Measurements from ENCODE around the gene CDH24. TPM values are rescaled to one million over a fixed set of nuclear protein-coding genes. Genes with fewer than 3 reads are reported as not detected.

Gene CDH24
- total and polyA plus RNA-seq, 2 experiments from 2014 or later = 8.6 to 13.4 TPM

DNA sequence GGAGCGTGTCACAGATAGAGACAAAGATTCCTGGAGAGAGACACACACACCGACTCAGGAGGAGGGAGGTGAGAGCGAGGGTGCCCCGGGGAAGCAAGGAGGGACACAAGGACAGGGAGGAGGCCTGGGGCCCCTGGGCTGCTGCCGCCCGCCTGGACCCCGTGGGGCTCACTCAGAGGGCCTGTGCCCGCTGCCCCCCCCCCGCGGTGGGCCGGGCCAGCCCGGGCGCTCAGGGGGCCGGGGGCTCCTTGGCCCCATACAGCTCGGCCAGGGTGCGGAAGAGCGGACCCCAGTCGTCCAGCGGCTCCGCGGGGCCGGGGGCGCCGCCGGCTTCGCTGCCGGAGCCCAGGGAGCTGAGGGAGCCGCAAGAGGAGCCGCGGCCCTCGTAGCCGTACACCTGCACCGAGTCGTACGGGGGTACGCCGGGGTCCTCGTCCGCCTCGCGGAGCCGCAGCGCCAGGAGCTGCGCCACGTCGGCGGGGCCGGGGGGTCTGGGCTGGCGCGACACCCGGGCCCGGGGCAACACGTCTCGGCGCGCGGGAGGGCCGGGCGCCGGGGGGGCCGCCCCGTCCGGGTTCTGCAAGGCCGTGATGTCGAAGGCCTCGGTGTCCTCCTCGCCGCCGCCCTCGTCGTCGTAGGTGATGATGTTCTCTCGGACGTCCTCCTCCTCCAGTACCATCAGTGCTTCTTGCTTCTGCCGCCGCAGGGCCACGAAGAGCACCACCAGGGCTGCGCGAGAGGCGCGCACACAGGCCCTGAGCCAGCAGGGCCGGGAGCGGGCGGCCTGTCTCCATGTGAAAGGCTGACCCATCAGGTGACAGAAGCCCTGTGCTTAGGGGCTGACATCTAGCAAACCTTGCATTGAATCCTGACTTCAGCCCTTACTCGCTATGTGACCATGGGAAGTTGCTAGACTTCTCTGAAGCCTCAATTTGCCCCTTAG lies 9.3 kb downstream of the CDH24 start:
- Histone ChIP-seq H3K27me3 (no peaks in the 10 kb centered on the region), H3K4me3 (no peak overlapping the region), H3K27ac (no peak overlapping the region), H3K9me3 (ENCODE audit: low read depth) (no peaks in the 10 kb centered on the region), H3K4me1 (ENCODE audit: low read depth) (no peaks in the 10 kb centered on the region), H3K36me3 (no peaks in the 10 kb centered on the region)
- no peak for DNase-seq (ENCODE audit: low read depth in 1 of 2, low spot score in 1 of 2)
- TF ChIP-seq, protein P1, sequence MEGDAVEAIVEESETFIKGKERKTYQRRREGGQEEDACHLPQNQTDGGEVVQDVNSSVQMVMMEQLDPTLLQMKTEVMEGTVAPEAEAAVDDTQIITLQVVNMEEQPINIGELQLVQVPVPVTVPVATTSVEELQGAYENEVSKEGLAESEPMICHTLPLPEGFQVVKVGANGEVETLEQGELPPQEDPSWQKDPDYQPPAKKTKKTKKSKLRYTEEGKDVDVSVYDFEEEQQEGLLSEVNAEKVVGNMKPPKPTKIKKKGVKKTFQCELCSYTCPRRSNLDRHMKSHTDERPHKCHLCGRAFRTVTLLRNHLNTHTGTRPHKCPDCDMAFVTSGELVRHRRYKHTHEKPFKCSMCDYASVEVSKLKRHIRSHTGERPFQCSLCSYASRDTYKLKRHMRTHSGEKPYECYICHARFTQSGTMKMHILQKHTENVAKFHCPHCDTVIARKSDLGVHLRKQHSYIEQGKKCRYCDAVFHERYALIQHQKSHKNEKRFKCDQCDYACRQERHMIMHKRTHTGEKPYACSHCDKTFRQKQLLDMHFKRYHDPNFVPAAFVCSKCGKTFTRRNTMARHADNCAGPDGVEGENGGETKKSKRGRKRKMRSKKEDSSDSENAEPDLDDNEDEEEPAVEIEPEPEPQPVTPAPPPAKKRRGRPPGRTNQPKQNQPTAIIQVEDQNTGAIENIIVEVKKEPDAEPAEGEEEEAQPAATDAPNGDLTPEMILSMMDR (IDR thresholded peaks at IDR 0.05; ENCODE audit: low read depth, low read length) = no peak

DNA sequence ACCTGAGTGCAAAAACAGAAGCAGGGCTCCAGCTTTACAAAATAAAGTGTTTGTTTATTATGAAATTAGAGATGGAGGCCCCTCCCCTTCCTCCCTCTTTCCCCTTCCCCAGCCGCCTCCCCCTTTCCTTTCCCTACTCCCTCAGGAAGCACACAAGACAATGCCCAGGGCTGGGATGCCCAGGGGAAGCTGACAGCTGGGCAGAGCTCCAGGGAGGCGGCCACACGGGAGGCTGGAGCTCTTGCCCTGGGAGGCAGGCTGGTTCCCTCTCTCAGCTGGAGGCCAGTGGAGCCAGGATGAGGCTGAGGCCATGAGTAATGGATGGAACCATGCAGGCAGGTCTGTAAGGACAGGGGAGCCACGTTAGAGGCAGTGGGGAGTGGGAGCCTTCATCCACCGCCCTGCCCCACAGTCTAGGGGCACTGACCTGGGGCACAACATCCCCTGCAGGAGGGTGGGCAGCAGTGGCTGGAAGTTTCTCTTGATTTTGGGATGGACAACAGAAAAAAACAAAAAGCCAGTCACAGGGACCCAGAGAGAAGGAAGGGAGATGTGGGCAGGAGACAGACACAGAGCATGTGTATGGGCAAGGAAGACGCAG lies 10.2 kb downstream of the CDH24 start:
- Histone ChIP-seq H3K36me3 (no peaks in the 10 kb centered on the region), H3K9me3 (ENCODE audit: low read depth) (no peaks in the 10 kb centered on the region), H3K4me1 (ENCODE audit: low read depth) (no peaks in the 10 kb centered on the region), H3K4me3 (no peak overlapping the region), H3K27ac (no peak overlapping the region), H3K27me3 (no peaks in the 10 kb centered on the region)
- TF ChIP-seq, protein P1 (IDR thresholded peaks at IDR 0.05; ENCODE audit: low read depth, low read length) = no peak
- peak in 1 of 2 donors; percentile 47 for DNase-seq (ENCODE audit: low read depth in 1 of 2, low spot score in 1 of 2)

DNA sequence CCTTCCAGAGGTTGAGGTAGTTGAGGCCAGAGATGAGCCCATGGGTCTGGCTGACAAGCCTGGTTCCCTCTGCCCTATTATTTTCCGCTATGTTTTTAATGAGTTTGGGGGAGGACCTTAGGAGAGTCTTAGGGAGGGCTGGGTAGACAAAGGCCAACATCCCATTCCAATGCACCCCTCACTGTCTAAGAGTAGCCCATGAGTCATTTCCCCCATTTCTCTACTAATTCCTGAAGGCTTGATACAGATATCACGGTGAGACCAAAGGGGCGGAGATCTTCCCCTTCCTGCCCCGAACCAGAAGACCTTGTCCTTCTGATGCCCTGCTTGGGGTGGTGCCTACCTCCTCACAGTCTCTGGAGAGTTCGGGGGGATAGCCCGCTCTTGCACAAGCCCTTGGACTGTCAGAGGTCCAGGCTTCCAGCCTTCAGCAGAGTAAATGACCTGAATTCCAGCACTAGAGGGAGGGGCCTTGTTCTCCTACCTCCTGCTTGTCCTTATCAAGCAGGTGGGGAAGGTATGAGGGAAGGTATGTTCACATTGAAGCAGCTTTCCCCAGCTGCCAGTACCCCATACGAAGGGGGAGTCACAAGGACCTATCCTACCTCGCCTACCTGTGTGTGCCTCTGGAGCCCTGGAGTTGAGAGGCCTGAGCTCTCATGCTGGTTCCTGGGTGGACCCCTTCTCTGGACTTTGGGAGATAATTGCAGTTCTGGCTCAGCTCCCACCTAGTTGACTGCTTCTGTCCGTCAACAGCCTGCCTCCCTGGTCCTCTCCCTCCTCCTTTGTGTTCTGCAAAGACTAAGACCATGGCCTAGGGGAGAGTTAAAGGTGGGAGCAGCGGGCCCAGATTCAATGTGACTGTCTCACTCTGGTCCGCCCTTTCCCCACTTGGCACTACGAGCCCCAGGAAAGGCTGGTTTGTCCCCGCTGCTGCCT lies 11.6 kb downstream of the CDH24 start:
- Histone ChIP-seq H3K4me3 (no peak overlapping the region), H3K4me1 (ENCODE audit: low read depth) (no peaks in the 10 kb centered on the region), H3K36me3 (no peaks in the 10 kb centered on the region), H3K27ac (no peak overlapping the region), H3K27me3 (no peaks in the 10 kb centered on the region), H3K9me3 (ENCODE audit: low read depth) (no peaks in the 10 kb centered on the region)
- TF ChIP-seq, protein P1 (IDR thresholded peaks at IDR 0.05; ENCODE audit: low read depth, low read length) = no peak
- DNase-seq (ENCODE audit: low read depth in 1 of 2, low spot score in 1 of 2) = no peak

DNA sequence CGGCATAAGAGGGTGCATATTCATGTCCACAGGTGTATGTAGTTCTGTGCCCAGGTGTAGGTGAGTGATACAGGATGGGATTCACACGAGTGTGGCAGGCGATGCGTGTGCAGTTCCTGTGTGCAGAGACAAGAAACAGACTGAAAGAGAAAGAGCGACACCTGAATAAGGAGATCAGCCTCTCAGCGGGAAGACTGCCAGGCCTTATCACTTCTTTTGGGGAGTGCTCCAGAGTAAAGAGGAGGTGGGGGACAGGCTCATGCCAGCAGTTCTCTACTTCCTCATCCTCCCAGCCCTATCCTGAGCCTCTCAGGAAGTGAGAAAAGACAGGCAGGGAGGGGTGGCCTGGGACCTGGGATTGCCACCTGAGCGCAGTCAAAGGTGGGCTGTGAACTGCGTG lies 12.5 kb downstream of the CDH24 start:
- Histone ChIP-seq H3K36me3 (no peaks in the 10 kb centered on the region), H3K27me3 (no peaks in the 10 kb centered on the region)

DNA sequence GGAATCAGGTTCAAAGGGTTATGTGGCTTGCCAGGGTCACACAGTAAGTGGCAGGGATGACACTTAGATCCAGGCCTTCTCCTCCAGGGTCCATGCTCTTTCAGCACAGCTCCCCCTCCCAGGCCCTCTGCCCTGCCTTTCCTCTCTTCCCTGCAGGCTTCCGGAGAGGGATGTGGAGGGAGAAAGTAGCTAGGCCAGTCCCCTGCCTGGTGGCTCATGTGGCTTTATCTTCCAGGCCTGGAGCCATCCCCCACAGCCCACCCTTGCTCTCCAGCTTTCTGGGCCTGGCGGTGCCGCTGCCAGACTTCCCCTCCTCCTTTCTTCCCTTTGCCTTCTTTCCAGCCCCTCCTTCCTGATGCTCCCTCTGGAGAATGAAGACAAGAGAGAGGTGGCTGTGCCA lies 13.6 kb downstream of the CDH24 start:
- no peaks in the 10 kb centered on the region for H3K4me1 ChIP-seq (ENCODE audit: low read depth)
- H3K27ac ChIP-seq = no peak overlapping the region
- H3K9me3 ChIP-seq (ENCODE audit: low read depth) = no peaks in the 10 kb centered on the region
- TF ChIP-seq, protein P1 (IDR thresholded peaks at IDR 0.05; ENCODE audit: low read depth, low read length) = no peak
- DNase-seq (ENCODE audit: low read depth in 1 of 2, low spot score in 1 of 2) = no peak
- no peaks in the 10 kb centered on the region for H3K27me3 ChIP-seq
- H3K4me3 ChIP-seq = no peak overlapping the region
- no peaks in the 10 kb centered on the region for H3K36me3 ChIP-seq

More for the DNA sequence above, 12.5 kb downstream of the CDH24 start:
- TF ChIP-seq, protein P1 (IDR thresholded peaks at IDR 0.05; ENCODE audit: low read depth, low read length) = no peak
- Histone ChIP-seq H3K4me1 (ENCODE audit: low read depth) (no peaks in the 10 kb centered on the region), H3K9me3 (ENCODE audit: low read depth) (no peaks in the 10 kb centered on the region), H3K27ac (no peak overlapping the region), H3K4me3 (no peak overlapping the region)
- DNase-seq (ENCODE audit: low read depth in 1 of 2, low spot score in 1 of 2) = no peak

All from cardiac muscle cell (in vitro differentiated cells and primary cell).